T-helper 2 cell treated with Interferon-gamma antibody and Interleukin-4, amounts not matched to agents 100 ng/mL and 5 ng/mL, for 36 hours (primary cell): ENCODE data around the gene RXFP3. TPM values are rescaled to one million over a fixed set of nuclear protein-coding genes. Genes with fewer than 3 reads are reported as not detected.

ENCODE experiments used
- intact Hi-C: fragments of 100-400 bp; cut with micrococcal nuclease; formaldehyde crosslinking; loops from one replicate; pipeline ENCODE4 v1.15.1; 2023
- total RNA-seq: library from RNA; stranded (reverse); gene quantifications from 2 replicates; pipeline ENCODE4 v1.2.3, GENCODE V29; 2022

RXFP3 gene
- total RNA-seq, 1 donor from 2014 or later = not detected

- intact Hi-C loops = no loop called here
These were observed 42.1 kb downstream of the RXFP3 start for GRCh38 chr5:33978306-33978705.

DNA sequence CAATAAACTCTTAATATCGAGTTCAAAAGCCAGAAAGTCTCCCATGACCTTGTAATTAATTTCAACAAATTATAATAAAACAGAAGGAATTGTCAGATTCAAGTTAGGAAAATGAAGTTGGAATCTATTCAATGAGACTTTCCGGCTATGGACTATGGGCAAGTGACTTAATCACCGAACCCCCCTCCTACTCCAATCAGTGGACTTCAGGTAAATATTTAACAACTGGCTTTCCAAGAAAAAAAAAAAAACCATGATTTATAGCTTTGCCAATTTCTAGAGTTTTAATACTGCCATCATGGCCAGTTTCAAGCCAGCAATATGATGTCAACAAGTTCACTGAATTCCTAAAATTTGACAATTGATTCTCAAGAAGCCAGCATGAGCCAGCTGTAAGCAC lies 43.8 kb downstream of the RXFP3 start:
- intact Hi-C loops = no loop called here

DNA sequence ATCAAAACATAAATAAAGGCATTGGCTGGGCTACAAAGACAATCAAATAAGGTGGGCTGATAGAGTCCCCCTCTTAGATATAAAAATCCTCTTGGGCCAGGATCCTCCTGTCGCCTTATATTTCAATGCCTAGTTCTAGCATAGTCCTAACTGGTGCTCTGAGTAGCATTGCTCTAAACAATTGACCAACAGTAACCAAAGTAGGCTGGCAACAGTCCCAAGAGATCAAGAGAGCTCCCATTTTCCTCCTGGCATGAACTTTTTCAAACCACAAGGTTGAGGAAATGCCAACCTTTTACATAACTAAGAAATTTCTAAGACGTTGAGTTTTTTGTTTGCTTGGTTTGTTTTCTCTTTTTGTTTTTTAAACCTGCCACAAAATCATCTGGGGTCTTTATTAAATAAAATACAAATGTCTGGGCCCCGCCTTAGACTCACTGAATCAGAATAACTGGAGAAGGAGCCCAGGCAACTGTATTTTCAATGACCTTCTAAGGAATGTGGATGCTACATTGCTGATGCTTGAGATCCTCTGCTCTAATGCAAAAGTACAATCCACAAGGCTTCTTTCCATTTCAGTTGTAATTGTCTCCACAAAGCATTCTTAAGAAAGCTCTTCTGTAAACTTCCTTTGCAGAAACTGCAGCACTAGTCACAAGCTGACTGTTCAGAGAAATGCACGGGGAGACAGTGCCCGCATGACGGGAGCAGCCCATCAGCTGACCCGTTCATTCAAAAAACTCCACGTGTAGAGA lies 45.4 kb downstream of the RXFP3 start:
- intact Hi-C loops = no loop called here

DNA sequence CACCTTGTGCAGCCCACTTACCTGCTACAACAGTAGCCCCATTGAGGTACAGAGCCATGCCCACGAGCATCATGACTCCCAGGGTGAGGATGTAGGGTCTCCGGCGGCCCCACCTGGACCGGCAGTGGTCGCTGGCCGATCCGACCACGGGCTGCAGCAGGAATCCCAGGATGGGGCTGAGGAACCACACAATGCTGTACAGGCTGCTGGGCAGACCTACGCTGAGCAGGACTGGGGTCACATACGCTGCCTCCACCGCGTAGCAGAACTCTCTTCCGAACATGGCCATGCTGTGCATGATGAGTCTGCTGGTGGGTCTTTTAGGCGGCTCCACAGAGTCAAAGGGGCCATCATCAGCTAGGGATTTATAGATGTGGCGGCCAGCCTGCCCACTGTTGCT lies 48.0 kb downstream of the RXFP3 start:
- intact Hi-C loops = no loop called here

- intact Hi-C loops = no loop called here
These were observed 48.5 kb downstream of the RXFP3 start, which contains the start of gene SLC45A2 for GRCh38 chr5:33984671-33985124. Gene SLC45A2, minus strand, starts transcription at chr5:33984693. Its CDS starts 110 bp downstream, at chr5:33984583.

DNA sequence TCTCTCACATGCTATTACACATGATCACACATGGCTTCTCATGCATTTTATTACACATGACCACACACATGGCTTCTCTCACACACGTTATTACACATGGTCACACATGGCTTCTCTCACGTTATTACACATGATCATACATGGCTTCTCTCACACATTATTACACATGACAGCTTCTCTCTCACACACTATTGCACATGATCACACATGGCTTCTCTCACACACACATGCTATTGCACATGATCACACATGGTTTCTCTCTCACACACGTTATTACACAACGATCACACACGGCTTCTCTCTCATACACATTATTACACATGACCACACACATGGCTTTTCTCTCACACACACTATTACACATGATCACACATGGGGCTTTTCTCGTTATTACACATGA lies 49.3 kb downstream of the RXFP3 start:
- intact Hi-C loops = no loop called here

Other genes starting within 250 kb of the RXFP3 start
- gene ADAMTS12, start 44.4 kb upstream of the RXFP3 start, total RNA-seq = not detected in 2 replicates
- gene SLC45A2, start 48.3 kb downstream of the RXFP3 start, total RNA-seq = 0.14 and 0.23 TPM in 2 replicates
- 6.5 and 8.2 TPM in 2 replicates for gene AMACR, start 71.7 kb downstream of the RXFP3 start, total RNA-seq
- gene C1QTNF3, start 106.8 kb downstream of the RXFP3 start, total RNA-seq = 4.5 TPM in 2 replicates